Loucy (cell line): ENCODE data around the gene CADM2.

Experiments used
- H2AFZ ChIP-seq: fragments of 200-600 bp; sonication (generic); 2 replicates; pipeline ENCODE4 v1.6.0; 2016; ENCODE audit warnings: antibody characterized with exemption, mild to moderate bottlenecking, low read length, moderate library complexity
- H3F3A ChIP-seq: fragments of 200-600 bp; 2 replicates; pipeline ENCODE4 v1.6.0; 2016; ENCODE audit warnings: antibody characterized with exemption, low read depth, mild to moderate bottlenecking
- H3K27me3 ChIP-seq: fragments of 200-600 bp; sonication (generic); 2 replicates; pipeline ENCODE4 v1.6.1; 2014; ENCODE audit warnings: low read length, mild to moderate bottlenecking; ENCODE audit not compliant: insufficient read depth, poor library complexity, severe bottlenecking
- H3K36me3 ChIP-seq: fragments of 200-600 bp; sonication (generic); 2 replicates; pipeline ENCODE4 v1.6.1; 2016; ENCODE audit warnings: low read length; ENCODE audit not compliant: insufficient read depth
- H3K4me1 ChIP-seq: fragments of 200-600 bp; sonication (generic); 2 replicates; pipeline ENCODE4 v1.5.1; 2014; ENCODE audit warnings: low read length, mild to moderate bottlenecking; ENCODE audit not compliant: insufficient read depth, poor library complexity, severe bottlenecking
- H3K4me2 ChIP-seq: fragments of 200-600 bp; sonication (generic); 2 replicates; pipeline ENCODE4 v1.6.0; 2014; ENCODE audit warnings: antibody characterized with exemption, low read length, low read depth, mild to moderate bottlenecking; ENCODE audit not compliant: poor library complexity, severe bottlenecking
- H3K4me3 ChIP-seq: fragments of 200-600 bp; sonication (generic); 2 replicates; pipeline ENCODE4 v1.5.1; 2014; ENCODE audit warnings: low read length, mild to moderate bottlenecking, mixed read lengths; ENCODE audit not compliant: poor library complexity, severe bottlenecking
- H3K79me2 ChIP-seq: fragments of 200-600 bp; sonication (generic); 2 replicates; pipeline ENCODE4 v1.6.1; 2014; ENCODE audit warnings: low read length; ENCODE audit not compliant: insufficient read depth
- H3K9ac ChIP-seq: fragments of 200-600 bp; sonication (generic); 2 replicates; pipeline ENCODE4 v1.6.0; 2014; ENCODE audit warnings: mild to moderate bottlenecking, low read depth, low read length, moderate library complexity; ENCODE audit not compliant: poor library complexity, severe bottlenecking
- H3K9me2 ChIP-seq: fragments of 200-600 bp; sonication (generic); replicated peaks from 2 replicates; pipeline ENCODE4 v1.6.1; 2016; ENCODE audit warnings: low read depth, low read length, mixed read lengths
- H3K9me3 ChIP-seq: fragments of 200-600 bp; sonication (generic); 2 replicates; pipeline ENCODE4 v1.6.1; 2014; ENCODE audit warnings: mild to moderate bottlenecking, antibody characterized with exemption, low read length, low read depth; ENCODE audit not compliant: insufficient read depth
- H4K20me1 ChIP-seq: fragments of 200-600 bp; sonication (generic); 2 replicates; pipeline ENCODE4 v1.6.0; 2014; ENCODE audit warnings: antibody characterized with exemption, low read length, mild to moderate bottlenecking; ENCODE audit not compliant: insufficient read depth, poor library complexity, severe bottlenecking
- CTCF ChIP-seq: fragments of 200-600 bp; sonication (generic); conservative IDR thresholded peaks from 2 replicates; pipeline ENCODE4 v1.5.1; 2014; ENCODE audit warnings: mild to moderate bottlenecking, antibody characterized with exemption, low read length
- EZH2phosphoT487 ChIP-seq: fragments of 200-600 bp; IDR thresholded peaks from 2 replicates; pipeline ENCODE4 v1.6.1; 2018; ENCODE audit warnings: antibody characterized with exemption, mild to moderate bottlenecking, moderate library complexity, borderline replicate concordance

Gene CADM2

GRCh38 chr3:84977021-84977420 lies 18.2 kb downstream of the CADM2 start:
- no peaks in the 10 kb centered on the region for H3K27me3 ChIP-seq
- H3K36me3 ChIP-seq = no peaks in the 10 kb centered on the region
- no peaks in the 10 kb centered on the region for H3K9me2 ChIP-seq
- H4K20me1 ChIP-seq = no peaks in the 10 kb centered on the region
- no peak overlapping the region for H3K4me2 ChIP-seq
- no peaks in the 10 kb centered on the region for H3F3A ChIP-seq
- H3K9me3 ChIP-seq = no peaks in the 10 kb centered on the region
- no peak overlapping the region for H2AFZ ChIP-seq
- H3K79me2 ChIP-seq = no peaks in the 10 kb centered on the region
- H3K4me3 ChIP-seq = no peak overlapping the region
- no peak overlapping the region for H3K9ac ChIP-seq
- TF ChIP-seq EZH2phosphoT487 = no peak
- TF ChIP-seq CTCF = no peak
- no peaks in the 10 kb centered on the region for H3K4me1 ChIP-seq

GRCh38 chr3:84978843-84979242 lies 20.1 kb downstream of the CADM2 start:
- H3K4me2 ChIP-seq = no peak overlapping the region
- no peak for TF ChIP-seq EZH2phosphoT487
- no peak for TF ChIP-seq CTCF
- no peaks in the 10 kb centered on the region for H4K20me1 ChIP-seq
- no peaks in the 10 kb centered on the region for H3F3A ChIP-seq
- no peaks in the 10 kb centered on the region for H3K36me3 ChIP-seq
- no peaks in the 10 kb centered on the region for H3K4me1 ChIP-seq
- no peak overlapping the region for H2AFZ ChIP-seq
- no peaks in the 10 kb centered on the region for H3K9me3 ChIP-seq
- H3K4me3 ChIP-seq = no peak overlapping the region
- no peak overlapping the region for H3K9ac ChIP-seq
- H3K9me2 ChIP-seq = no peaks in the 10 kb centered on the region
- no peaks in the 10 kb centered on the region for H3K27me3 ChIP-seq
- H3K79me2 ChIP-seq = no peaks in the 10 kb centered on the region

GRCh38 chr3:84980011-84980410 lies 21.2 kb downstream of the CADM2 start:
- no peaks in the 10 kb centered on the region for H3K79me2 ChIP-seq
- no peak overlapping the region for H2AFZ ChIP-seq
- no peak overlapping the region for H3K4me3 ChIP-seq
- no peaks in the 10 kb centered on the region for H3K9me2 ChIP-seq
- TF ChIP-seq EZH2phosphoT487 (no peak), CTCF (no peak)
- no peaks in the 10 kb centered on the region for H3K27me3 ChIP-seq
- H3K9ac ChIP-seq = no peak overlapping the region
- no peaks in the 10 kb centered on the region for H4K20me1 ChIP-seq
- no peaks in the 10 kb centered on the region for H3K4me1 ChIP-seq
- H3K4me2 ChIP-seq = no peak overlapping the region
- no peaks in the 10 kb centered on the region for H3F3A ChIP-seq
- H3K9me3 ChIP-seq = no peaks in the 10 kb centered on the region
- H3K36me3 ChIP-seq = no peaks in the 10 kb centered on the region
